ENCODE results near the gene EIF5A2. TPM values are rescaled to one million over a fixed set of nuclear protein-coding genes. Genes with fewer than 3 reads are reported as not detected.

EIF5A2 gene
- total and polyA plus RNA-seq, 10 of the 15 experiments (the other 5 are each of a cell fraction or from before 2014, with no cell fraction given) = 0.76 to 3.0 (median 2.2) TPM

- TF ChIP-seq NFIC (IDR thresholded peaks at IDR 0.05; ENCODE audit: low read depth, low read length) (no peak), ZNF384 (IDR thresholded peaks at IDR 0.05; ENCODE audit: borderline replicate concordance, low read depth, low read length) (no peak), SMAD1 (IDR thresholded peaks at IDR 0.05; ENCODE audit: low read depth, partially characterized antibody) (no peak), SMARCA5 (IDR thresholded peaks at IDR 0.05) (no peak), NFYA (IDR thresholded peaks at IDR 0.05; ENCODE audit: borderline replicate concordance, low read depth, low read length) (no peak)
- TF ChIP-seq, protein P1, sequence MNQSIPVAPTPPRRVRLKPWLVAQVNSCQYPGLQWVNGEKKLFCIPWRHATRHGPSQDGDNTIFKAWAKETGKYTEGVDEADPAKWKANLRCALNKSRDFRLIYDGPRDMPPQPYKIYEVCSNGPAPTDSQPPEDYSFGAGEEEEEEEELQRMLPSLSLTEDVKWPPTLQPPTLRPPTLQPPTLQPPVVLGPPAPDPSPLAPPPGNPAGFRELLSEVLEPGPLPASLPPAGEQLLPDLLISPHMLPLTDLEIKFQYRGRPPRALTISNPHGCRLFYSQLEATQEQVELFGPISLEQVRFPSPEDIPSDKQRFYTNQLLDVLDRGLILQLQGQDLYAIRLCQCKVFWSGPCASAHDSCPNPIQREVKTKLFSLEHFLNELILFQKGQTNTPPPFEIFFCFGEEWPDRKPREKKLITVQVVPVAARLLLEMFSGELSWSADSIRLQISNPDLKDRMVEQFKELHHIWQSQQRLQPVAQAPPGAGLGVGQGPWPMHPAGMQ (IDR thresholded peaks at IDR 0.05; ENCODE audit: borderline replicate concordance) = no peak
These were observed 44.6 kb downstream of the EIF5A2 start (continued) for GRCh38 chr3:170863816-170864215.

GRCh38 chr3:170862618-170863374 is 45.6 kb downstream of the EIF5A2 start:
- no peak overlapping the region for H3K27ac ChIP-seq (ENCODE audit: control insufficient read depth, insufficient read depth)
- WGBS (ENCODE audit: insufficient coverage, insufficient replicate concordance, low lambda C conversion rate, missing lambda C conversion rate) = 86% methylated on average over 10 of the region's 10 CpGs
- FAIRE-seq (no peak), ATAC-seq (no peak), DNase-seq (ENCODE audit: low read depth, low spot score) (no peak)
- no peak overlapping the region for H3K9ac ChIP-seq (ENCODE audit: control insufficient read depth, insufficient read depth, low read length)
- ChIA-PET CTCF (interaction anchor here (1.0 kb wide), 2 partner anchors 9 to 36 kb away, joined by 3 read pairs; no protein-coding TSS in a partner anchor), POLR2A (interaction anchor here (0.6 kb wide), 1 partner anchor 821 kb away, joined by 3 read pairs; no protein-coding TSS in a partner anchor), SMC1A (ENCODE audit: uncharacterized antibody, unreplicated experiment) (no interaction called here), RAD21 (ENCODE audit: unreplicated experiment) (no interaction called here)
- H3K4me3 ChIP-seq = no peak overlapping the region
- no peaks in the 10 kb centered on the region for H3K27me3 ChIP-seq (replicated peaks in 1 of 2; ENCODE audit: control insufficient read depth in 2 of 2, insufficient read depth in 2 of 2, low read length in 1 of 2)
- H3K4me2 ChIP-seq (ENCODE audit: control insufficient read depth, insufficient read depth) = no peak overlapping the region
- H3K36me3 ChIP-seq (ENCODE audit: control insufficient read depth in 2 of 2, insufficient read depth in 2 of 2, low read length in 1 of 2) = peaks cover 0 to 17% of the 10 kb centered on the region in 2 experiments; a peak in 2 of 4 replicates
- BruUV-seq (replicated peaks) = no TSS peak
- H3K9me3 ChIP-seq (replicated peaks; ENCODE audit: control insufficient read depth, insufficient read depth, low read length) = no peaks in the 10 kb centered on the region
- in situ Hi-C loops (cut with MboI) = no loop called here
- H3K79me2 ChIP-seq (ENCODE audit: control insufficient read depth, insufficient read depth, low read length) = peaks cover 6% of the 10 kb centered on the region
- H4K20me1 ChIP-seq (ENCODE audit: control insufficient read depth, insufficient read depth) = no peaks in the 10 kb centered on the region; the same call in 1 of the 2 replicates
- H2AFZ ChIP-seq (ENCODE audit: control insufficient read depth, low read depth, low read length) = no peak overlapping the region
- H3K4me1 ChIP-seq (ENCODE audit: control insufficient read depth, insufficient read depth, low read length) = no peaks in the 10 kb centered on the region; the same call in 1 of the 2 replicates
- intact Hi-C loops (cut with micrococcal nuclease; ENCODE audit: unreplicated experiment) = no loop called here
- TF ChIP-seq RBBP5 (conservative IDR thresholded peaks at IDR 0.05) (no peak), PML (IDR thresholded peaks at IDR 0.05; ENCODE audit: low read length) (no peak), FOXM1 (IDR thresholded peaks at IDR 0.05; ENCODE audit: low read depth, low read length) (no peak), RFX5 (IDR thresholded peaks at IDR 0.05; ENCODE audit: low read depth, low read length) (no peak), POLR2AphosphoS2 (IDR thresholded peaks at IDR 0.05; ENCODE audit: low read depth, low read length) (no peak), CTCF (IDR thresholded peaks at IDR 0.05 in 2 of 3, conservative IDR thresholded peaks at IDR 0.05 in 1 of 3; ENCODE audit: control insufficient read depth in 2 of 3, extremely low read depth in 1 of 3, insufficient read depth in 1 of 3, low read depth in 3 of 3, low read length in 3 of 3) (no peak), BMI1 (IDR thresholded peaks at IDR 0.05; ENCODE audit: borderline replicate concordance) (no peak), MYB (IDR thresholded peaks at IDR 0.05; ENCODE audit: borderline replicate concordance, low read depth, low read length) (no peak), MEF2B (IDR thresholded peaks at IDR 0.05; ENCODE audit: partially characterized antibody, poor library complexity, severe bottlenecking) (no peak)
- TF ChIP-seq, protein P2, sequence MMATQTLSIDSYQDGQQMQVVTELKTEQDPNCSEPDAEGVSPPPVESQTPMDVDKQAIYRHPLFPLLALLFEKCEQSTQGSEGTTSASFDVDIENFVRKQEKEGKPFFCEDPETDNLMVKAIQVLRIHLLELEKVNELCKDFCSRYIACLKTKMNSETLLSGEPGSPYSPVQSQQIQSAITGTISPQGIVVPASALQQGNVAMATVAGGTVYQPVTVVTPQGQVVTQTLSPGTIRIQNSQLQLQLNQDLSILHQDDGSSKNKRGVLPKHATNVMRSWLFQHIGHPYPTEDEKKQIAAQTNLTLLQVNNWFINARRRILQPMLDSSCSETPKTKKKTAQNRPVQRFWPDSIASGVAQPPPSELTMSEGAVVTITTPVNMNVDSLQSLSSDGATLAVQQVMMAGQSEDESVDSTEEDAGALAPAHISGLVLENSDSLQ (IDR thresholded peaks at IDR 0.05) = no peak
- TF ChIP-seq, protein P3, sequence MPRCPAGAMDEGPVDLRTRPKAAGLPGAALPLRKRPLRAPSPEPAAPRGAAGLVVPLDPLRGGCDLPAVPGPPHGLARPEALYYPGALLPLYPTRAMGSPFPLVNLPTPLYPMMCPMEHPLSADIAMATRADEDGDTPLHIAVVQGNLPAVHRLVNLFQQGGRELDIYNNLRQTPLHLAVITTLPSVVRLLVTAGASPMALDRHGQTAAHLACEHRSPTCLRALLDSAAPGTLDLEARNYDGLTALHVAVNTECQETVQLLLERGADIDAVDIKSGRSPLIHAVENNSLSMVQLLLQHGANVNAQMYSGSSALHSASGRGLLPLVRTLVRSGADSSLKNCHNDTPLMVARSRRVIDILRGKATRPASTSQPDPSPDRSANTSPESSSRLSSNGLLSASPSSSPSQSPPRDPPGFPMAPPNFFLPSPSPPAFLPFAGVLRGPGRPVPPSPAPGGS (IDR thresholded peaks at IDR 0.05; ENCODE audit: borderline replicate concordance, insufficient read depth, low read depth, low read length, poor library complexity, severe bottlenecking) = no peak
